ENCODE results near the gene REX1BD.

DNA sequence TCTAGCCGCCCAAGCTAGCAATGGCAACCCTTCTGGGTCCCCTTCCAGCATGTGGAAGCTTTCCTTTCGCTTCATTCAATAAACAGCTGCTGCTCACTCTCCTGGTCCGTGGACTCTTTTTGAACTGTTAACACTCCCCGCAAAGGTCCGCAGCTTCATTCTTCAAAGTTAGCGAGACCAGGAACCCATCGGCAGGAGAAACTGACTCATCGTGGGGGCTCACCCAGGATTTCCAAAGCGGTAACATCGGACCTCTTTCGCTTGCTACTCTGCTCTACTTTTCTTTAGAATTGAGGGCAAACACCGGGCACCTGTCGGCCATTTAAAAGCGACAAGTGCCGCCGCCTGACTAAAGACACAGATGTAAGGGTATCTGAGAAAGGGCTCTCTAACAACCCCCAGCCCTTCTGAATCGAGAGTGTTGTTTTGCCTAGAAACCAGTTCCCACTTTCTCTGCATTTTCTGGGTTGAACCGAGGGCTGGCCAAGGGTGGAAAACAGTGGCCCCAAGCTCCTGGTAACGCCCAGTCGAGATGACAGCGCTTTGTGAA, 11.2 kb upstream of the REX1BD start:
- TF ChIP-seq EZH2 (IDR thresholded peaks at IDR 0.05; ENCODE audit: insufficient read depth, poor library complexity, severe bottlenecking) (no peak), EZH2phosphoT487 (IDR thresholded peaks at IDR 0.05; ENCODE audit: insufficient read depth, low read depth) (no peak)

All from GM23248 (cell line).